ENCODE results near the gene DDX49.

GRCh38 chr19:18955042-18955441 is 35.5 kb downstream of the DDX49 start:
- TF ChIP-seq, protein P1, sequence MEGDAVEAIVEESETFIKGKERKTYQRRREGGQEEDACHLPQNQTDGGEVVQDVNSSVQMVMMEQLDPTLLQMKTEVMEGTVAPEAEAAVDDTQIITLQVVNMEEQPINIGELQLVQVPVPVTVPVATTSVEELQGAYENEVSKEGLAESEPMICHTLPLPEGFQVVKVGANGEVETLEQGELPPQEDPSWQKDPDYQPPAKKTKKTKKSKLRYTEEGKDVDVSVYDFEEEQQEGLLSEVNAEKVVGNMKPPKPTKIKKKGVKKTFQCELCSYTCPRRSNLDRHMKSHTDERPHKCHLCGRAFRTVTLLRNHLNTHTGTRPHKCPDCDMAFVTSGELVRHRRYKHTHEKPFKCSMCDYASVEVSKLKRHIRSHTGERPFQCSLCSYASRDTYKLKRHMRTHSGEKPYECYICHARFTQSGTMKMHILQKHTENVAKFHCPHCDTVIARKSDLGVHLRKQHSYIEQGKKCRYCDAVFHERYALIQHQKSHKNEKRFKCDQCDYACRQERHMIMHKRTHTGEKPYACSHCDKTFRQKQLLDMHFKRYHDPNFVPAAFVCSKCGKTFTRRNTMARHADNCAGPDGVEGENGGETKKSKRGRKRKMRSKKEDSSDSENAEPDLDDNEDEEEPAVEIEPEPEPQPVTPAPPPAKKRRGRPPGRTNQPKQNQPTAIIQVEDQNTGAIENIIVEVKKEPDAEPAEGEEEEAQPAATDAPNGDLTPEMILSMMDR (IDR thresholded peaks at IDR 0.05): no peak
- TF ChIP-seq STAT6 (CRISPR knock-in tag; conservative IDR thresholded peaks at IDR 0.05; ENCODE audit: low read depth): no peak
- TF ChIP-seq MAX (CRISPR knock-in tag; IDR thresholded peaks at IDR 0.05): no peak
- TF ChIP-seq JUN (CRISPR knock-in tag; IDR thresholded peaks at IDR 0.05): no peak
- no peak for TF ChIP-seq MLX (CRISPR knock-in tag; IDR thresholded peaks at IDR 0.05)
- TF ChIP-seq USF2 (CRISPR knock-in tag; IDR thresholded peaks at IDR 0.05): no peak

All from WTC11 (cell line).